Activated effector memory CD4-positive, alpha-beta T cell treated with anti-CD3 and anti-CD28 coated beads, Interleukin-2, amount 50 U/mL, for 16 hours (primary cell): ENCODE measurements around the gene GNA12.

ENCODE experiments used
- DNase-seq: peaks from one replicate; pipeline ENCODE4 v3.0.0-alpha.2; 2020

GNA12 gene

GRCh38 chr7:2844153-2845033 is at the start of gene GNA12:
TSS of gene GNA12 (minus strand) at chr7:2844308. CDS start at chr7:2844161, 147 bp downstream.
- peak; percentile 99 for DNase-seq

GRCh38 chr7:2893411-2893861 is 49.3 kb upstream of the GNA12 start:
- no peak for DNase-seq

DNA sequence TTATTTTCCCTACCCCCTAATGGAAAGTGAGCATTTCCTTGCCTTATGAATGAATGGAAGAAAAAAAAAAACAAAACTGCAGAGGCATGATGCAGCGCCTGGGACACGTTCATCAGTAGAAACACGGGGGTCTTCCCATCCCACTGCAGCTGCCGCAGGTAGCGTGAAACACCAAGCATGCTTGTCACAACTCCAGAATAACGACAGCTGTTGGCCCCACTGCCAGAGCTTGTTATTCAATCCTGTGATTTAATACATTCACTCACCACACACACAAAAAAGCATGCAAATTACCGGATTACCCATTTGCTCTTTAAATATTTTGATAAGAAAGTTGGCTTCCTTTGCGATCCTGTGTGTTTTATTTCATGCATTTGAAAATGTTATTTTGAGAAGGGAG is 48.4 kb upstream of the GNA12 start:
- no peak for DNase-seq

DNA sequence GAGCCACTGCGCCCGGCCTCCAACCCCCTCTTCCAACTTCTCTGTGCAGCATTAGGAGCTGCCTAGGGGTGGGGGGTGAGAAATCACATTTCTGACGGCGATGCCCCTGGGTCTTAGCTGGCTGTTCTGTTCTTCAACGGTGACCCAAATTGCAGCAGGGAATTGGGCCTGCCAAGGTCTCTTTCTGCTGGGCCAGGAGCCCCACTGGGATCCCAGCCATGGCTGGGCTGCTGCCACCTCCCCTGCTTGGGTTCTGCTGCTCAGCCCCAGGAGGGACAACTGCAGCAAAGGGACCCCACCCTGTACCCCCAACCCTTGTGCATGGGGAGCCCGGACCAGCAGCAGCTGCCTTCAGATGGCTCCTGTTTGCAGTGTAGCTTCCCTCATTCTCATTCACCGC is 43.7 kb upstream of the GNA12 start:
- DNase-seq = no peak

GRCh38 chr7:2886900-2887299 is 42.8 kb upstream of the GNA12 start:
- peak; percentile 70 for DNase-seq

- no peak for DNase-seq
Observed at GRCh38 chr7:2886391-2886790, 42.3 kb upstream of the GNA12 start.

DNA sequence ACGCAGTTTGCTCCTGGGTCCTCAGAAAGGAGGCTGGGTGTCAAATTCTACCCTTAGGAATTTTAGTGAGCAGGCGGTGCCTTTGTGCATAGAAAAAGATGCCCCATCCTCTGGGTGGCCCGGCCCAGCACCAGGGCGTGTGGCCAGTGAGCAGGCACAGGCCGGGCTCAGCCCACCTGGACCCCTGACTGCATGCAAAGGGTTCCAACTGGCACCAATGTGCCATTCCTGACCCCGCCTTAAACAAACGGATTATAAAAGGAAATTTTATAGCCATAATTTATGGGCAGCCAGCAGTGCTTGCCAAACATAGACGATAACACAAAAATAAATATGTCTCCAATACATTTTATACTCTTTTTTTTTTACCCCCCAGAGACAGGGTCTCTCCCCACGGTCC is 40.1 kb upstream of the GNA12 start:
- no peak for DNase-seq

GRCh38 chr7:2883101-2883500 is 39.0 kb upstream of the GNA12 start:
- no peak for DNase-seq

GRCh38 chr7:2882111-2882510 is 38.0 kb upstream of the GNA12 start:
- no peak for DNase-seq

DNA sequence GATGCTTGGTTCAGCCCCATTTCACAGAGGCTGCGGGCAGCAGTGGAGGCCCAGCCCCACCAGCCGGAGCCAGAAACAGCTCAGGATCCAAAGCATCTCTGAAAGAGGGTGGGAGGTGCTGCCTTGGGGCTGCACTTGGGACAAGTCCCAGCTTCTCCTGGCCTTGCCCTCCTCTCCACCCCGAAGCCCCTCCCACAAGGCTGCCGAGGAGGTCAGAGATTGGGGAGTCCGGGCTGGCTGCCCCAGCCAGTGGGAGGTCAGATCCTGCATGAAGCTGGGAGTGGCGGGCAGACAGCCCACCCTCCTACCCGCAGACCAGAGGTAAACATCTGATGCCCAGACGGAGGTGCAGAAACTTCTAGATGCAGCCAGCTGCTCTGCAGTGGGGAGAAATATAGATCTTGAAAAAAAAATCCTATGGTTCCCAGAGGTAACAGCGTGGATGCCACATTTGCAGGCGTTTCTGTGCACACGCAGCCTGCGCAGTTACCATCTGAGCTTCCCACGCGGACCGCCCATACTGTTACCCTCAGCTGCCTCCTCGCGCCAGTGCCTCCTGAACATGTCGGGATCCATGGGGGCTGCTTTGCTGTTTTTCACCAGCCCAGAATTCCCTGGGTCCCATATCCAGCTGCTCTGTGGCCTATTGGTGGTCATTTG is 36.9 kb upstream of the GNA12 start:
- no peak for DNase-seq

- no peak for DNase-seq
Observed at GRCh38 chr7:2880051-2880450, 35.9 kb upstream of the GNA12 start.

GRCh38 chr7:2879354-2879753 is 35.2 kb upstream of the GNA12 start:
- DNase-seq = no peak

- DNase-seq = no peak
Observed at GRCh38 chr7:2878306-2878705, 34.2 kb upstream of the GNA12 start.

GRCh38 chr7:2876031-2876731 is 32.1 kb upstream of the GNA12 start:
- no peak for DNase-seq

- DNase-seq = no peak
Observed at GRCh38 chr7:2873686-2874551, 29.8 kb upstream of the GNA12 start.

DNA sequence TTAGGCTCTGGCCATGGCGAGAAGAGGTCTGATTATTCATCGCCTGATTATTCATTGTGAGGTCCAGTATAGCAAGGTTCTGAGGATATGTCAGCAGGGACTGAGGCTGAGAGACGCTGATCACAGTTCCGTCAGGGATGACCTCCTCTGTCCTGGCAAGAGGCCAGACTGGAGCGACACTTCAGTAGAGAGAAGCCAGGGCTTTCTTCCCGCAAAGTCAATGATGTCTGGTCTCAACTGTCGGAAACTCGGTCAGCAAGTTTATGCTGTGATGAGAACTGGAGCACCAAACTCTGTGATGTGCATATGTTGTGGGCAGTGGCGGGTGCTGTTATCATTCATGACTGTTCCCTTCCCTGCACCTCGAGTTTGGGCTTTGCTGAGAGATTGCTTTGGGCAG is 29.0 kb upstream of the GNA12 start:
- DNase-seq = no peak

DNA sequence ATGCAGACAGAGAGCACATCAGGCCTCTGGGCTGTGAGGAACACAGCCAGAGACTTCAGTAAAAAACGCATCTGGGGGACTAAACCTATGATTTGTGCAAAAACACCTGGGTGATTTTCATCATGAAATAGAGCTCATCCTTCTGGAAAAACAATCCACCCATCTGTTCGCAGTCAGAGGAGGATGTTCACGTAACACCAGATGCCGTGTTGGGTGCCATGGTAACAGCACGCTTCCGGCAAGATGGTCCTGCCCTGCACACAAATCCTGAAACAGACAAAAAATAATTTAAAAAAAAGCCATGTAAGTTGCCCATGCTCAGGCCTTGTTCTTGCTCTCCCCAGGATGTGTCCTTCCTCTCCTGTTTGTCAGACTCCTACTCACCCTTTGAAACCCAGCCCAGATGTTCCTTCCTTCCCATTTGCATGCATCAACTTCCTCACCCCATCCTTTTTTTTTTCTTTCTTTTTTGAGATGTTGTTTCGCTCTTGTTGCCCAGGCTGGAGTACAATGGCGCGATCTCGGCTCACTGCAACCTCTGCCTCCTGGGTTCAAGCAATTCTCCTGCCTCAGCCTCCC is 28.3 kb upstream of the GNA12 start:
- DNase-seq = no peak

DNA sequence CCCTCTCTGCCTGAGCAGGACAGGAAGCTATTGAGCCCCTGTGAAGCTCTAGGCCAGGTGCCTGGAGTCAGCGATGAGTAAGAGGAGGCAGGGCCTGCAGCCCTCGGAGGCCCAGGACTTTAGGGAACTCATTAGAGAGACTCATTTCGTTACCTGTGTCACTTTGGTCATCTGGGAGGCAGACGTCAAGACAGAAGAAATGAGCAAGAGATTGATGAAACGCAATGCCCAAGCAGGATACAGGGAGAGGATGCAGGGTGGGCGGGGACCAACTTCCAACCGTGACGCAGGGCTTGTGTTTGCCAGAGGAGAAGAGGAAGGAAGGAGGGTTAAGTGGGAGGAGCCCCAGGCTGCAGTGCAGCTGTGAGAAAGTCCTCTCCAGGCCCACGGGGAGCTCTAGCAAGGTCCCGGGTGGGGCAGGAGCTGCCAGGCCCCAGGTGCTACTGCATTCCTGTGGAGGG is 26.4 kb upstream of the GNA12 start:
- DNase-seq = peak; percentile 83

DNA sequence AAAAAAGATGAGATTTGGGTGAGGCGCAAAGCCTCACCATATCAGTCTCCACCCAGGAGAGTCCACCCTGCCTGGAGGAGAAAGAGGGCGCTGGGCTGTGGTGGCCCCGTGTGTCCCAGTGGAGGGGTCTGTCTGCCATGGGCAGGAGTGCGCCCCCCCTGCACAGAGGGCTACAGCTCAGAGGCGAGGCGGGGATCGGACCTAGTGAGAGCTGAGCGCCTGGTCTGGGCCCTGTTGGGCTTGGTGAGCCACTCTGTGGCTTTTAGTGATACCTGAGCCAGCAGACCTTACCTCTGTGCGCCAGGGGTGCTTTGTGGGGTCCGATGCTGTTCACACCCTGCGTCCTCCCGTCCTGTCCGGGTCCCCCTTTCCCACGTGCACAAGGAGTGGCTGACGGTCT is 25.9 kb upstream of the GNA12 start:
- no peak for DNase-seq

- DNase-seq = no peak
Observed at GRCh38 chr7:2866601-2867000, 22.5 kb upstream of the GNA12 start.

DNA sequence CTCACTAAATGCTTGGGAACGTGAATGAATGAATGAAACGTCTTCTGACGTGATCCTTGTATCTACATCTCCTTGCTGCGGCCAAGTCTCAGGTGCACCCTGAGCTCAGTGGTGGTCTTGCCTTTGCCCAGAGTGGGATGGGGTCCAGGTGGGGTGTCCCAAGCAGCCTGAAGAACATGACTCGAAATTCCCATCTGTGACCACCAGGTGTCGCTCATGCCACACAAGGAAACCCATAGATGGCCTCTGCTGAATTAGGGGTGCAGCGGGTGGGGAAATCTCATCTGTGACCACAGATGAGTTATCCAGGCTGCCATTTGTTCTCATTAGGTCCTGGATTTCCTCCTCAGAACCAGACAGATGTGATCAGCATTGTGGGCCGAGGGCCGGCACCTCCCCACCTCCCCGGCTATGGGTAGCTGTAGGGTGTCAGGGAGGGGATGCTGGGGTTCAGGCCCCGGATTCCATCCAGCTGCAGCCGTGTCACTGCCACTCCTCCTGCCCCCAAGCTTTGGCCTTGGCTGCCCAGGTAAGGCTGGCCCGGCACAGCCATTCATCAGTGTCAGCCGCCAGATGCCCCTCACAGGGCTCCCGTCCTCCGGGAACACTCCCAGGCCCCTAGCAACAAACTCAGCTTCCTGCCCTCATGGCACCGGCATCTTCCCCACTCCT is 21.0 kb upstream of the GNA12 start:
- DNase-seq = peak; percentile 89
